Subcutaneous adipose tissue (tissue), 4 donors: ENCODE measurements around the gene EPB41L3. TPM values are rescaled to one million over a fixed set of nuclear protein-coding genes. Genes with fewer than 3 reads are reported as not detected.

Experiments
- CTCF ChIP-seq: fragments of 450-650 bp; IDR thresholded peaks from one replicate; pipeline ENCODE4 v1.5.1; 2016; ENCODE audit warnings: low read depth, mild to moderate bottlenecking, control low read depth, antibody characterized with exemption, moderate library complexity
- total RNA-seq, 4 donors: library from RNA; depleted of rRNA; stranded (reverse); fragments of >200 nt; gene quantifications; one replicate each; pipeline ENCODE4 v1.1.0, GENCODE V29; 2016

Gene EPB41L3
- total RNA-seq, 4 donors from 2014 or later = 82.1 to 225 (median 164) TPM

GRCh38 chr18:5490753-5491480 is 52.9 kb downstream of the EPB41L3 start:
- no peak for TF ChIP-seq CTCF

GRCh38 chr18:5488844-5489243 is 55.0 kb downstream of the EPB41L3 start:
- TF ChIP-seq CTCF = no peak

- TF ChIP-seq CTCF = no peak
Observed at GRCh38 chr18:5484526-5484925, 59.3 kb downstream of the EPB41L3 start.

- no peak for TF ChIP-seq CTCF
Observed at GRCh38 chr18:5481621-5482020, 62.2 kb downstream of the EPB41L3 start.

- no peak for TF ChIP-seq CTCF
Observed at GRCh38 chr18:5478261-5478660, 65.5 kb downstream of the EPB41L3 start.

- TF ChIP-seq CTCF = no peak
Observed at GRCh38 chr18:5476961-5477800, 66.6 kb downstream of the EPB41L3 start.

- no peak for TF ChIP-seq CTCF
Observed at GRCh38 chr18:5475267-5475666, 68.5 kb downstream of the EPB41L3 start.
